ENCODE results near the gene C1QTNF9B. TPM values are rescaled to one million over a fixed set of nuclear protein-coding genes. Genes with fewer than 3 reads are reported as not detected.

The C1QTNF9B gene
- total and polyA plus RNA-seq, 2 experiments from 2014 or later: 0.33 to 0.97 TPM

GRCh38 chr13:23859904-23860303, 37.4 kb downstream of the C1QTNF9B start:
- Histone ChIP-seq H3K27ac (no peak overlapping the region), H3K36me3 (no peaks in the 10 kb centered on the region), H3K4me1 (ENCODE audit: low read depth) (no peaks in the 10 kb centered on the region), H3K4me3 (no peak overlapping the region), H3K27me3 (no peaks in the 10 kb centered on the region), H3K9me3 (ENCODE audit: low read depth) (no peaks in the 10 kb centered on the region)
- no peak for TF ChIP-seq CTCF (IDR thresholded peaks at IDR 0.05; ENCODE audit: low read depth, low read length)
- DNase-seq (ENCODE audit: low read depth in 1 of 2, low spot score in 1 of 2): no peak

DNA sequence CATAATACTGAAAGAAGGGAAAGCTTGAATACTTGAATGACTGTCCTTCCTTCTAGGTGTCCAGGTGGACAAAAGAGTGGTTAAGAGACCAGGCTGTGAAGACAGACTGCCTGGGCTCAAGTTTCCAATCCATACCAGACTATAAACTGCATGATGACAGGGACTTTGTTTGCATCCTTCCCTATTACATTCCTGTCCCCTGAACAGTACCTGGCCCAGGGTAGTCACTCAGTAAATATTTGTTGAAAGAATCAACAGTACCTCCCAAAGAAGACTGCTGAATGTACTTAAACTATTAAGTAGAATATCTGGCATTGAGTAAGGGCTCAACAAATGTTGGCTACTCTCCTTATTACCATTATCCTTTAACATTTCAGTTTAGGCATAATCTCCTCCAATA, 37.8 kb downstream of the C1QTNF9B start:
- Histone ChIP-seq H3K36me3 (no peaks in the 10 kb centered on the region), H3K9me3 (ENCODE audit: low read depth) (no peaks in the 10 kb centered on the region), H3K27me3 (no peaks in the 10 kb centered on the region), H3K4me1 (ENCODE audit: low read depth) (no peaks in the 10 kb centered on the region), H3K27ac (no peak overlapping the region), H3K4me3 (no peak overlapping the region)
- DNase-seq (ENCODE audit: low read depth in 1 of 2, low spot score in 1 of 2): no peak
- TF ChIP-seq CTCF (IDR thresholded peaks at IDR 0.05; ENCODE audit: low read depth, low read length): no peak

GRCh38 chr13:23858546-23858945, 38.8 kb downstream of the C1QTNF9B start:
- Histone ChIP-seq H3K9me3 (ENCODE audit: low read depth) (no peaks in the 10 kb centered on the region), H3K4me3 (no peak overlapping the region)
- TF ChIP-seq CTCF (IDR thresholded peaks at IDR 0.05; ENCODE audit: low read depth, low read length): no peak

GRCh38 chr13:23856008-23856750, 41.1 kb downstream of the C1QTNF9B start:
- Histone ChIP-seq H3K4me3 (no peak overlapping the region), H3K27ac (no peak overlapping the region), H3K4me1 (ENCODE audit: low read depth) (no peaks in the 10 kb centered on the region), H3K27me3 (no peaks in the 10 kb centered on the region), H3K36me3 (no peaks in the 10 kb centered on the region), H3K9me3 (ENCODE audit: low read depth) (no peaks in the 10 kb centered on the region)
- DNase-seq (ENCODE audit: low read depth in 1 of 2, low spot score in 1 of 2): no peak
- TF ChIP-seq CTCF (IDR thresholded peaks at IDR 0.05; ENCODE audit: low read depth, low read length): no peak

More at GRCh38 chr13:23858546-23858945, 38.8 kb downstream of the C1QTNF9B start:
- Histone ChIP-seq H3K27me3 (no peaks in the 10 kb centered on the region), H3K36me3 (no peaks in the 10 kb centered on the region), H3K4me1 (ENCODE audit: low read depth) (no peaks in the 10 kb centered on the region), H3K27ac (no peak overlapping the region)
- no peak for DNase-seq (ENCODE audit: low read depth in 1 of 2, low spot score in 1 of 2)

GRCh38 chr13:23855360-23855759, 41.9 kb downstream of the C1QTNF9B start:
- Histone ChIP-seq H3K27ac (no peak overlapping the region), H3K9me3 (ENCODE audit: low read depth) (no peaks in the 10 kb centered on the region), H3K4me1 (ENCODE audit: low read depth) (no peaks in the 10 kb centered on the region), H3K27me3 (no peaks in the 10 kb centered on the region), H3K4me3 (no peak overlapping the region), H3K36me3 (no peaks in the 10 kb centered on the region)
- DNase-seq (ENCODE audit: low read depth in 1 of 2, low spot score in 1 of 2): no peak
- no peak for TF ChIP-seq CTCF (IDR thresholded peaks at IDR 0.05; ENCODE audit: low read depth, low read length)

Data from cardiac muscle cell (in vitro differentiated cells and primary cell).